Measurements from ENCODE around the gene PLA2G2C. TPM values are rescaled to one million over a fixed set of nuclear protein-coding genes. Genes with fewer than 3 reads are reported as not detected.
A peak's percentile ranks its signal among the peaks of the same experiment; 100 is the strongest.
"Not testable (repeated sequence)": the region's sequence is repeated elsewhere in the genome, so short reads cannot be mapped to it uniquely, and the experiment has no call there.

PLA2G2C gene
- total and polyA plus RNA-seq, 2 donors (not counting 3 experiments of a cell fraction or from before 2014, with no cell fraction given) = not detected

GRCh38 chr1:20233394-20233793 is 47.1 kb upstream of the PLA2G2C start:
- H3K9ac ChIP-seq (replicated peaks; ENCODE audit: extremely low read depth, insufficient read depth, low read length) = no peak overlapping the region
- H3K9me3 ChIP-seq (replicated peaks; ENCODE audit: control insufficient read depth, insufficient read depth, low read length) = no peaks in the 10 kb centered on the region
- no peak overlapping the region for H2AFZ ChIP-seq (ENCODE audit: low read depth, low read length)
- no TSS peak for BruUV-seq (replicated peaks)
- H4K20me1 ChIP-seq (replicated peaks; ENCODE audit: control insufficient read depth, extremely low read depth, insufficient read depth, low read length) = no peaks in the 10 kb centered on the region
- no peaks in the 10 kb centered on the region for H3K4me1 ChIP-seq (ENCODE audit: control insufficient read depth, extremely low read depth, insufficient read depth, low read length)
- peaks cover 2 to 5% of the 10 kb centered on the region in 2 experiments for H3K27me3 ChIP-seq (ENCODE audit: control insufficient read depth in 2 of 2, insufficient read depth in 2 of 2, low read length in 2 of 2)
- no peak overlapping the region for H3K27ac ChIP-seq (ENCODE audit: insufficient read depth, low read depth, low read length)
- POLR2A ChIA-PET = no interaction called here
- H3K79me2 ChIP-seq (ENCODE audit: control insufficient read depth, insufficient read depth, low read length) = no peaks in the 10 kb centered on the region
- TF ChIP-seq CTCF (IDR thresholded peaks at IDR 0.05; ENCODE audit: extremely low read depth in 1 of 2, insufficient read depth in 1 of 2, low read depth in 1 of 2, low read length in 2 of 2) = peak; percentile 8 to 10
- no peak for TF ChIP-seq MYC (IDR thresholded peaks at IDR 0.05; ENCODE audit: low read depth, low read length)
- H3K4me3 ChIP-seq (replicated peaks in 1 of 3; ENCODE audit: insufficient read depth in 1 of 3, low read depth in 1 of 3, low read length in 3 of 3) = no peak overlapping the region
- no peaks in the 10 kb centered on the region for H3K36me3 ChIP-seq (ENCODE audit: control insufficient read depth in 2 of 2, extremely low read depth in 1 of 2, insufficient read depth in 2 of 2, low read length in 2 of 2)
- FAIRE-seq = no peak
- H3K4me2 ChIP-seq (ENCODE audit: insufficient read depth, low read length) = no peak overlapping the region
- no peaks in the 10 kb centered on the region for H3K9me1 ChIP-seq (replicated peaks; ENCODE audit: control insufficient read depth, extremely low read depth, insufficient read depth, low read length)
- intact Hi-C loops (cut with micrococcal nuclease) (no loop called here), dilution Hi-C loops (cut with MboI; ENCODE audit: extremely low pct_ligation_motif_present, low sequenced_read_pairs) (no loop called here)
- CTCF ChIA-PET = interaction anchor here (1.5 kb wide), 1 partner anchor 20 kb away, joined by 5 read pairs; no protein-coding TSS in a partner anchor
- DNase-seq (ENCODE audit: low read depth, low spot score) = peak; percentile 37

GRCh38 chr1:20232564-20232963 is 46.2 kb upstream of the PLA2G2C start:
- H3K27ac ChIP-seq (ENCODE audit: insufficient read depth, low read depth, low read length); H3K4me3 ChIP-seq (replicated peaks in 1 of 3; ENCODE audit: insufficient read depth in 1 of 3, low read depth in 1 of 3, low read length in 3 of 3); POLR2A ChIA-PET; H3K9me3 ChIP-seq (replicated peaks; ENCODE audit: control insufficient read depth, insufficient read depth, low read length); H3K4me2 ChIP-seq (ENCODE audit: insufficient read depth, low read length); DNase-seq (ENCODE audit: low read depth, low spot score); H3K36me3 ChIP-seq (ENCODE audit: control insufficient read depth in 2 of 2, extremely low read depth in 1 of 2, insufficient read depth in 2 of 2, low read length in 2 of 2); CTCF ChIA-PET; BruUV-seq (replicated peaks); H3K9ac ChIP-seq (replicated peaks; ENCODE audit: extremely low read depth, insufficient read depth, low read length); H3K9me1 ChIP-seq (replicated peaks; ENCODE audit: control insufficient read depth, extremely low read depth, insufficient read depth, low read length); dilution Hi-C loops (cut with MboI; ENCODE audit: extremely low pct_ligation_motif_present, low sequenced_read_pairs); H4K20me1 ChIP-seq (replicated peaks; ENCODE audit: control insufficient read depth, extremely low read depth, insufficient read depth, low read length); H3K4me1 ChIP-seq (ENCODE audit: control insufficient read depth, extremely low read depth, insufficient read depth, low read length); intact Hi-C loops (cut with micrococcal nuclease); H3K27me3 ChIP-seq (ENCODE audit: control insufficient read depth in 2 of 2, insufficient read depth in 2 of 2, low read length in 2 of 2); FAIRE-seq; H3K79me2 ChIP-seq (ENCODE audit: control insufficient read depth, insufficient read depth, low read length); H2AFZ ChIP-seq (ENCODE audit: low read depth, low read length): not testable (repeated sequence)

Data from endothelial cell of umbilical vein (primary cell).